PC-9 (cell line): ENCODE data around the gene AQP2.

Experiments used
- EZH2 ChIP-seq: fragments of 200-600 bp; sonication (generic); IDR thresholded peaks from 2 replicates; pipeline ENCODE4 v1.8.0; 2017; ENCODE audit warnings: antibody characterized with exemption, low read depth
- TF ChIP-seq, protein P1 (sequence below): fragments of 200-600 bp; sonication (generic); conservative IDR thresholded peaks from 2 replicates; pipeline ENCODE4 v1.6.1; 2017; ENCODE audit warnings: mixed run types, antibody characterized with exemption, mild to moderate bottlenecking, moderate library complexity

- TF ChIP-seq, protein P1, sequence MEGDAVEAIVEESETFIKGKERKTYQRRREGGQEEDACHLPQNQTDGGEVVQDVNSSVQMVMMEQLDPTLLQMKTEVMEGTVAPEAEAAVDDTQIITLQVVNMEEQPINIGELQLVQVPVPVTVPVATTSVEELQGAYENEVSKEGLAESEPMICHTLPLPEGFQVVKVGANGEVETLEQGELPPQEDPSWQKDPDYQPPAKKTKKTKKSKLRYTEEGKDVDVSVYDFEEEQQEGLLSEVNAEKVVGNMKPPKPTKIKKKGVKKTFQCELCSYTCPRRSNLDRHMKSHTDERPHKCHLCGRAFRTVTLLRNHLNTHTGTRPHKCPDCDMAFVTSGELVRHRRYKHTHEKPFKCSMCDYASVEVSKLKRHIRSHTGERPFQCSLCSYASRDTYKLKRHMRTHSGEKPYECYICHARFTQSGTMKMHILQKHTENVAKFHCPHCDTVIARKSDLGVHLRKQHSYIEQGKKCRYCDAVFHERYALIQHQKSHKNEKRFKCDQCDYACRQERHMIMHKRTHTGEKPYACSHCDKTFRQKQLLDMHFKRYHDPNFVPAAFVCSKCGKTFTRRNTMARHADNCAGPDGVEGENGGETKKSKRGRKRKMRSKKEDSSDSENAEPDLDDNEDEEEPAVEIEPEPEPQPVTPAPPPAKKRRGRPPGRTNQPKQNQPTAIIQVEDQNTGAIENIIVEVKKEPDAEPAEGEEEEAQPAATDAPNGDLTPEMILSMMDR: no peak
- no peak for TF ChIP-seq EZH2
These were observed 29.2 kb upstream of the AQP2 start for GRCh38 chr12:49921299-49921698.
